GM21526 (cell line): Measurements from ENCODE around the gene SPATA2.

Experiments used
- ATAC-seq: cut with Tn5 transposase; IDR thresholded peaks from one replicate; pipeline ENCODE4 v1.9.1; 2021; ENCODE audit warnings: moderate library complexity; ENCODE audit not compliant: unreplicated experiment, low FRiP score

The SPATA2 gene

GRCh38 chr20:49935746-49936152, 20.4 kb upstream of the SPATA2 start:
- no peak for ATAC-seq

- no peak for ATAC-seq
These were observed 13.8 kb upstream of the SPATA2 start for GRCh38 chr20:49929142-49929494.

- ATAC-seq, result no peak
These were observed 13.2 kb upstream of the SPATA2 start for GRCh38 chr20:49928411-49929141.

GRCh38 chr20:49925901-49926454, 10.6 kb upstream of the SPATA2 start:
- ATAC-seq, result no peak

DNA sequence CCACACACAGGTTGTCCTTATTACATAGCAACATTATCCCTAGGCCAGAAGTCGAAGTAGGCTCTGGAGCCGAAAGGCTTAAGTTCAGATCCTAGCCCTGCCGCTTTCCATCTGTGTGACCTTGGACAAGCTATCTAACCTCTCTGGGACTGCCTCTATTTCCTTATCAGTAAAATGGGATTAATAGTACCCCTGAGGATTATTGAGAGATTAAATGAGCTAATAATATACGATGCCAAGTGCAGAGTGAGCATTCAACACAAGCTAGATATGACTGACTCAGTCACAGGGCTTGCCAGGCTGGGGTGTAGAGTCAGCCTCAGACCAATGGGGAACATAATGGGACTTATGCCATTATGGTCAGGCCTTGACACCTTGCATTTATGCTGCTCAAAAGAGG, 8.9 kb upstream of the SPATA2 start:
- no peak for ATAC-seq

- ATAC-seq, result no peak
These were observed 4.1 kb upstream of the SPATA2 start for GRCh38 chr20:49919461-49919860.

- ATAC-seq, result no peak
These were observed 3.7 kb upstream of the SPATA2 start for GRCh38 chr20:49919009-49919408.

DNA sequence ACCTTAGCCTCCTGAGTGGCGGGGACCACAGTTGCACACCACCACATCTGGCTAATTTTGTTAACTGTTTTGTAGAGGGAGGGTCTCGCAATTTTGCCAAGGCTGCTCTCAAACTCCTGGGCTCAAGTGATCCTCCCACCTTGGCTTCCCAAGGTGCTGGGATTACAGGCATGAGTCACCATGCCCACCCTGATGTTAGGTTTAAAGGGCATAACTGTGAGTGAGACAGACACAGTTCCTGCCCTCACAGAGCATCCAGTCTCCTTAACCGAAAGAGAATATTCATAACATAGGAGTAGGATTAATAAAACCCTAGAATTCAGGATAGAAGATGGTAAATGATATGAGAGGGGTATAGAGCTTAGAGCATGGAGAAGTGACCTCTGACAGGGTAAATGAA, 3.1 kb upstream of the SPATA2 start:
- no peak for ATAC-seq

- no peak for ATAC-seq
These were observed 1.0 kb upstream of the SPATA2 start for GRCh38 chr20:49916146-49917002.

DNA sequence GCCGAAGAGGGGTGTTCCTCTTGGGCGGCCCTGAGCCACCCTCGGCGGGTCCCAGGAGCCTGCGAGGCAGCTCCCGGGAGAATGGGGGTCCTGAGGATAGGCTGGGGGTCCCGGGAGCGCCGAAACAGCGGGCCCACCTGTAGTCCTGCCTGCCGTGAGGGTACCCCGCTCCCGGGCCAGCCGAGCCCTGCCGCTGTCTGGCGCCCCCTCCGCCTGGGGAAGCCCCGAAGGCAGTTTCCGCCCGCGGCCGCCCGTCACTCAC, 280 bp downstream of the SPATA2 start:
- ATAC-seq, result no peak

GRCh38 chr20:49914310-49915117, 815 bp downstream of the SPATA2 start:
- no peak for ATAC-seq

- ATAC-seq, result no peak
These were observed 1.8 kb downstream of the SPATA2 start for GRCh38 chr20:49913399-49914047.

DNA sequence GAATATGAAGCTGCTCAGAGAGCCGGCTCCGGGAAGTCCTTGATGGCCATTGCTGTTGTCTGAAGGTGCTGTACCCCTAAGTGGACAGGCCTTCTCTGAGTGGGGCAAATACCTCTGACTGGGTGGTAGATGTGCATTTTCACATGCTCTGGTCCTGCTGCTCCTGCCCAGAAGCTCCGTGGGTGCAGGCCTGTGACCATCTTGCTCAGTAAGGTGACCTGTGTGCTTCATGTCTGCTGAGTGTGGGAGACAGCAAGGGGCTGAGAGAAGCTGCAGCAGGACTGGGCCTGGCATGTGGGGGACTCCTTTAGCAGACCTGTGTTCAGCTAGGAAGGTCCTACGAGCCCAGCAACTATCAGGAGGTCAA, 5.0 kb downstream of the SPATA2 start:
- no peak for ATAC-seq

GRCh38 chr20:49909499-49910339, 5.6 kb downstream of the SPATA2 start:
- no peak for ATAC-seq

DNA sequence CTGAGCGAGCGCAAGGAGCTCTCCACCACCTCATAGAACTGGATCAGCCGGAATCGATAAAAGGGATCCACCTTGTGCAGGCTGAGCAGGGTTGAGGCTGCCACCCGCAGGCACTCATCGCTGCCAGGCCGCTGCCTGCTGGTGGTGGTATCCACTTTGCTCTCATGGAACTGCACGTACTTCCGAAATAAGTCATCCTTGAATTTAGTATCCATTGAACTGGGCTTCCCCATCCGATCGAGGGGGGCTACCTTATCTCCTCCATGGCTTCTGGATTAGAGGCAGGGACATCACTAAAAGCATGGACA, 7.1 kb downstream of the SPATA2 start:
- no peak for ATAC-seq

- ATAC-seq, result no peak
These were observed 7.7 kb downstream of the SPATA2 start for GRCh38 chr20:49907405-49908257.

DNA sequence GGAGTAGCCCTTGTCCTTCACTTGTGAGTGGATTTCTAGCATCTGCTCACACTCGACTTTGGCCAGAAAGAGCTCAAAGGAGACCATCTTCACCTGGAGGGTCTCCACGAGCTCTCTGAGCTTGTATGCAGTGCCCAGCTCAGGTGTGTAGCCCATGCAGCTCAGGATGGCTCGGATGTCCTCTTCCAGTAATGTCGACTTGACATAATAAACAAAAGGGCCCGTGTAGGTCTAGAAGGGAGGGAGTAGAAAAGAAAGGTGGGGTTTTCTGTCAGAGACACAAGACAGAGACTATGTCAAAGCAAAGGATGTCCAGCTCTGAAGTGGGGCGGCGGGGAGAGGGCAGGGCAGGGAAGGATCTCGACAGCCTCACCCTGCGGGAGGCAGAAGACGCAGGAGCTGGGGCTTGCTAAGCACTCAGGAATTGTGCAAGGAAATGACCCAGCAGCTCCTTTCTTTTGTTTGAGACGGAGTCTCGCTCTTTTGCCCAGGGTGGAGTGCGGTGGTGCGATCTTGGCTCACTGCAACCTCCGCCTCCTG, 8.6 kb downstream of the SPATA2 start:
- ATAC-seq, result no peak

GRCh38 chr20:49906101-49906604, 9.2 kb downstream of the SPATA2 start:
- no peak for ATAC-seq
